CD4-positive, alpha-beta T cell (primary cell): ENCODE data around the gene CLTCL1. TPM values are rescaled to one million over a fixed set of nuclear protein-coding genes. Genes with fewer than 3 reads are reported as not detected.
"Not testable (repeated sequence)": the region's sequence is repeated elsewhere in the genome, so short reads cannot be mapped to it uniquely, and the experiment has no call there.

Experiments
- ATAC-seq: fragments of 200-7000 bp; cut with Tn5 transposase; one replicate; pipeline ENCODE4 v1.10.0; 2022; ENCODE audit warnings: mild to moderate bottlenecking; ENCODE audit not compliant: poor library complexity
- CTCF ChIA-PET: fragments of 350-600 bp; sonication (Branson Sonifier 250); formaldehyde crosslinking; loops from one replicate; lab custom pipeline; 2021; ENCODE audit warnings: antibody characterized with exemption, inconsistent platforms; lab: Charles Lee
- POLR2A ChIA-PET: fragments of 350-600 bp; sonication (Branson Sonifier 250); formaldehyde crosslinking; loops from one replicate; lab custom pipeline; 2021; ENCODE audit warnings: antibody characterized with exemption, inconsistent platforms; lab: Charles Lee
- DNase-seq, 14 experiments: peaks; one replicate each; pipeline ENCODE4 v3.0.0-alpha.2; 2013 to 2020; ENCODE audit warnings: mixed read lengths in 2 of 14
- H3K27ac ChIP-seq, 2 donors: one replicate each; pipeline versions ENCODE4 v1.5.1 to v1.7.0; 2013; ENCODE audit warnings: low read length in 2 of 2, low read depth in 1 of 2, mild to moderate bottlenecking in 1 of 2
- H3K27me3 ChIP-seq, 2 experiments: 1 replicate in 1 of 2; 2 replicates in 1 of 2; pipeline versions ENCODE4 v1.6.1 to v1.7.0; 2013; ENCODE audit warnings: low read length in 2 of 2, control low read depth in 1 of 2, mild to moderate bottlenecking in 1 of 2, moderate library complexity in 1 of 2; ENCODE audit not compliant: insufficient read depth in 2 of 2, control insufficient read depth in 1 of 2
- H3K36me3 ChIP-seq: one replicate; pipeline ENCODE4 v1.6.1; 2013; ENCODE audit warnings: low read length, control low read depth; ENCODE audit not compliant: insufficient read depth
- H3K4me1 ChIP-seq: one replicate; pipeline ENCODE4 v1.6.1; 2013; ENCODE audit warnings: low read length, control low read depth; ENCODE audit not compliant: insufficient read depth
- H3K4me3 ChIP-seq: one replicate; pipeline ENCODE4 v1.5.1; 2013; ENCODE audit warnings: mild to moderate bottlenecking, low read length, moderate library complexity
- H3K9me3 ChIP-seq, 2 experiments: 1 replicate in 1 of 2; 2 replicates in 1 of 2; pipeline versions ENCODE4 v1.6.1 to v1.7.0; 2013; ENCODE audit warnings: low read length in 2 of 2, mild to moderate bottlenecking in 2 of 2, control low read depth in 1 of 2, moderate library complexity in 1 of 2; ENCODE audit not compliant: control insufficient read depth in 1 of 2, insufficient read depth in 1 of 2
- H3K27ac Mint-ChIP-seq: one replicate; pipeline ENCODE4 v1.8.0; 2020; ENCODE audit warnings: mixed read lengths
- H3K27me3 Mint-ChIP-seq: one replicate; pipeline ENCODE4 v1.8.0; 2021; ENCODE audit warnings: mixed read lengths
- H3K36me3 Mint-ChIP-seq: one replicate; pipeline ENCODE4 v1.8.0; 2021; ENCODE audit warnings: low read depth, mixed read lengths
- H3K4me1 Mint-ChIP-seq: one replicate; pipeline ENCODE4 v1.8.0; 2021; ENCODE audit warnings: low read depth, mixed read lengths
- H3K4me3 Mint-ChIP-seq: one replicate; pipeline ENCODE4 v1.8.0; 2020; ENCODE audit warnings: mild to moderate bottlenecking, mixed read lengths
- H3K9me3 Mint-ChIP-seq: one replicate; pipeline ENCODE4 v1.8.0; 2020; ENCODE audit warnings: mixed read lengths
- CTCF ChIP-seq: fragments of 200-600 bp; IDR thresholded peaks from one replicate; pipeline ENCODE4 v1.8.0; 2022; ENCODE audit warnings: antibody characterized with exemption, mild to moderate bottlenecking
- intact Hi-C, 2 experiments: fragments of 100-400 bp; cut with DNase I in 1 of 2; cut with micrococcal nuclease in 1 of 2; formaldehyde crosslinking; loops; one replicate each; pipeline versions ENCODE4 v1.15.1 to v1.9.0; 2023 to 2025; cut with DNase I, micrococcal nuclease
- total RNA-seq, 174 experiments: library from RNA in 2 of 174; stranded (reverse) in 2 of 174; gene quantifications; one replicate each; pipeline ENCODE4 v1.2.3 and lab custom pipeline; 2021 to 2026

CLTCL1 gene
- total RNA-seq, 2 experiments from 2014 or later: 0.52 to 1.5 TPM

GRCh38 chr22:19265779-19266178, 25.7 kb downstream of the CLTCL1 start:
- H3K4me3 ChIP-seq: no peak overlapping the region
- H3K27ac ChIP-seq: no peak overlapping the region
- CTCF ChIA-PET: no interaction called here

GRCh38 chr22:19260804-19261203, 30.7 kb downstream of the CLTCL1 start:
- DNase-seq (peak in 2 of 14 experiments; percentile 26 to 40), ATAC-seq (peak; percentile 85)
- CTCF ChIA-PET: no interaction called here
- intact Hi-C loops: no loop called here
- no peaks in the 10 kb centered on the region for H3K27me3 ChIP-seq
- H3K36me3 Mint-ChIP-seq: peaks cover 1% of the 10 kb centered on the region
- H3K4me3 Mint-ChIP-seq: peak overlapping the region; percentile 70
- no peak for TF ChIP-seq CTCF
- H3K4me3 ChIP-seq: no peak overlapping the region
- no peak overlapping the region for H3K27ac ChIP-seq
- H3K4me1 Mint-ChIP-seq: peaks cover 15% of the 10 kb centered on the region
- H3K4me1 ChIP-seq: peaks cover 3% of the 10 kb centered on the region
- H3K36me3 ChIP-seq: no peaks in the 10 kb centered on the region
- no peaks in the 10 kb centered on the region for H3K27me3 Mint-ChIP-seq
- peak overlapping the region; percentile 57 for H3K27ac Mint-ChIP-seq
- no peaks in the 10 kb centered on the region for H3K9me3 Mint-ChIP-seq
- POLR2A ChIA-PET: no interaction called here
- peaks cover 0 to 3% of the 10 kb centered on the region in 2 experiments for H3K9me3 ChIP-seq

More at GRCh38 chr22:19265779-19266178, 25.7 kb downstream of the CLTCL1 start:
- DNase-seq (no peak), ATAC-seq (no peak)
- Mint-ChIP-seq H3K4me1 (peaks cover 1% of the 10 kb centered on the region), H3K27me3 (no peaks in the 10 kb centered on the region), H3K9me3 (peaks cover 8% of the 10 kb centered on the region), H3K36me3 (peaks cover 10% of the 10 kb centered on the region), H3K27ac (no peak overlapping the region), H3K4me3 (no peak overlapping the region)
- intact Hi-C loops: no loop called here
- POLR2A ChIA-PET: no interaction called here
- Histone ChIP-seq H3K4me1 (no peaks in the 10 kb centered on the region), H3K9me3 (peaks cover 5 to 18% of the 10 kb centered on the region in 2 experiments), H3K36me3 (no peaks in the 10 kb centered on the region), H3K27me3 (no peaks in the 10 kb centered on the region)
- TF ChIP-seq CTCF: no peak

GRCh38 chr22:19260194-19260593, 31.3 kb downstream of the CLTCL1 start:
- no peaks in the 10 kb centered on the region for H3K27me3 Mint-ChIP-seq
- H3K9me3 Mint-ChIP-seq: no peaks in the 10 kb centered on the region
- no peak for DNase-seq
- H3K27me3 ChIP-seq: no peaks in the 10 kb centered on the region
- no peak overlapping the region for H3K27ac ChIP-seq
- H3K36me3 Mint-ChIP-seq: no peaks in the 10 kb centered on the region
- ChIA-PET POLR2A (interaction anchor here (1.0 kb wide), 1 partner anchor 31 kb away, joined by 3 read pairs; the partner anchor contains the start of gene CLTCL1), CTCF (no interaction called here)
- H3K36me3 ChIP-seq: no peaks in the 10 kb centered on the region
- ATAC-seq: no peak
- H3K4me3 Mint-ChIP-seq: peak overlapping the region; percentile 12
- H3K9me3 ChIP-seq: peaks cover 0 to 6% of the 10 kb centered on the region in 2 experiments
- peaks cover 3% of the 10 kb centered on the region for H3K4me1 ChIP-seq
- no peak for TF ChIP-seq CTCF
- intact Hi-C loops: no loop called here
- H3K27ac Mint-ChIP-seq: no peak overlapping the region
- no peak overlapping the region for H3K4me3 ChIP-seq
- H3K4me1 Mint-ChIP-seq: peaks cover 15% of the 10 kb centered on the region

GRCh38 chr22:19258968-19259288, 32.6 kb downstream of the CLTCL1 start:
- H3K27me3 Mint-ChIP-seq, H3K4me3 ChIP-seq, POLR2A ChIA-PET, H3K9me3 ChIP-seq, H3K27ac ChIP-seq, DNase-seq, intact Hi-C loops, ATAC-seq, H3K27me3 ChIP-seq, H3K4me1 ChIP-seq, H3K36me3 Mint-ChIP-seq, CTCF ChIA-PET, H3K4me3 Mint-ChIP-seq, H3K36me3 ChIP-seq, H3K27ac Mint-ChIP-seq, H3K9me3 Mint-ChIP-seq: not testable (repeated sequence)
- H3K4me1 Mint-ChIP-seq: peaks cover 15% of the 10 kb centered on the region
